Fibroblast of lung (primary cell): ENCODE measurements around the gene DNAJC24.

ENCODE experiments used
- CTCF ChIP-seq, 2 donors: IDR thresholded peaks in 1 of 2; conservative IDR thresholded peaks in 1 of 2; 1 replicate in 1 of 2; 2 replicates in 1 of 2; pipeline ENCODE4 v1.5.1; 2011 to 2012; ENCODE audit warnings: low read length in 2 of 2, control low read depth in 1 of 2, inconsistent platforms in 1 of 2, low read depth in 1 of 2, mild to moderate bottlenecking in 1 of 2
- EZH2 ChIP-seq: IDR thresholded peaks from 2 replicates; pipeline ENCODE4 v1.5.1; 2012; ENCODE audit warnings: low read length, control low read depth, mild to moderate bottlenecking; ENCODE audit errors: missing control alignments

GRCh38 chr11:31387379-31387778, 17.7 kb downstream of the DNAJC24 start:
- no peak for TF ChIP-seq EZH2
- no peak for TF ChIP-seq CTCF (conservative IDR thresholded peaks at IDR 0.05 in 1 of 2, IDR thresholded peaks at IDR 0.05 in 1 of 2; ENCODE audit: low read depth in 1 of 2, low read length in 2 of 2)
